Measurements from ENCODE around the gene CCDC15.
A peak's percentile ranks its signal among the peaks of the same experiment; 100 is the strongest.

CCDC15 gene

GRCh38 chr11:125081098-125081798 is 127.2 kb downstream of the CCDC15 start:
- POLR2A ChIA-PET = no interaction called here

GRCh38 chr11:125082040-125082439 is 128.0 kb downstream of the CCDC15 start:
- Histone ChIP-seq H3K4me3 (ENCODE audit: low read depth, low read length) (no peak overlapping the region), H3K27ac (ENCODE audit: extremely low read depth, low read depth, low read length) (no peak overlapping the region), H3K9me3 (ENCODE audit: control insufficient read depth, insufficient read depth, low read depth, low read length) (no peaks in the 10 kb centered on the region), H3K4me1 (ENCODE audit: control insufficient read depth, insufficient read depth, low read length) (no peaks in the 10 kb centered on the region), H3K36me3 (ENCODE audit: control insufficient read depth in 2 of 2, insufficient read depth in 1 of 2, low read length in 2 of 2) (peaks cover 0 to 13% of the 10 kb centered on the region in 2 experiments; a peak in 1 of 3 replicates)
- POLR2A ChIA-PET = no interaction called here
- TF ChIP-seq ZBTB8A (tag by site-specific recombination; IDR thresholded peaks at IDR 0.05) (no peak), ZNF658 (tag by site-specific recombination; IDR thresholded peaks at IDR 0.05) (no peak), ZNF2 (tag by site-specific recombination; IDR thresholded peaks at IDR 0.05) (no peak), ZNF544 (tag by site-specific recombination; IDR thresholded peaks at IDR 0.05) (no peak), ZNF302 (tag by site-specific recombination; IDR thresholded peaks at IDR 0.05; ENCODE audit: low read depth) (no peak), ZNF26 (tag by site-specific recombination; IDR thresholded peaks at IDR 0.05) (no peak), ZNF555 (tag by site-specific recombination; conservative IDR thresholded peaks at IDR 0.05) (no peak), REPIN1 (tag by site-specific recombination; IDR thresholded peaks at IDR 0.05; ENCODE audit: low read depth) (no peak), ZNF274 (IDR thresholded peaks at IDR 0.05; ENCODE audit: low read length) (no peak), ZNF274 (tag by site-specific recombination; IDR thresholded peaks at IDR 0.05; ENCODE audit: borderline replicate concordance) (no peak), PRDM2 (tag by site-specific recombination; IDR thresholded peaks at IDR 0.05; ENCODE audit: borderline replicate concordance) (no peak), ZNF16 (tag by site-specific recombination; IDR thresholded peaks at IDR 0.05; ENCODE audit: low read depth) (no peak), ZNF112 (tag by site-specific recombination; IDR thresholded peaks at IDR 0.05) (no peak), ZNF621 (tag by site-specific recombination; IDR thresholded peaks at IDR 0.05) (no peak), ZNF629 (tag by site-specific recombination; IDR thresholded peaks at IDR 0.05) (no peak), ZIC2 (tag by site-specific recombination; IDR thresholded peaks at IDR 0.05) (no peak), ZNF184 (tag by site-specific recombination; IDR thresholded peaks at IDR 0.05) (no peak), ZNF404 (tag by site-specific recombination; IDR thresholded peaks at IDR 0.05) (no peak)
- CTCF ChIA-PET = interaction anchor here (0.9 to 1.2 kb wide), 2 partner anchors 9 to 350 kb away, joined by 4 read pairs; no protein-coding TSS in a partner anchor

More at GRCh38 chr11:125081098-125081798, 127.2 kb downstream of the CCDC15 start:
- CTCF ChIA-PET = no interaction called here
- TF ChIP-seq ZIC2 (tag by site-specific recombination; IDR thresholded peaks at IDR 0.05) (peak; percentile 33; the same call in 1 of the 2 replicates), SALL2 (tag by site-specific recombination; IDR thresholded peaks at IDR 0.05; ENCODE audit: borderline replicate concordance) (no peak)
- no peak overlapping the region for H3K4me3 ChIP-seq (ENCODE audit: low read depth, low read length)
- H3K9me3 ChIP-seq (ENCODE audit: control insufficient read depth, insufficient read depth, low read depth, low read length) = no peaks in the 10 kb centered on the region
- peaks cover 0 to 9% of the 10 kb centered on the region in 2 experiments; a peak in 1 of 3 replicates for H3K36me3 ChIP-seq (ENCODE audit: control insufficient read depth in 2 of 2, insufficient read depth in 1 of 2, low read length in 2 of 2)
- H3K27ac ChIP-seq (ENCODE audit: extremely low read depth, low read depth, low read length) = no peak overlapping the region
- no peaks in the 10 kb centered on the region for H3K4me1 ChIP-seq (ENCODE audit: control insufficient read depth, insufficient read depth, low read length)

Data from HEK293 (cell line).